RWPE2 (cell line): ENCODE measurements around the gene FXYD4.

Experiments used
- ATAC-seq: fragments of 200-7000 bp; cut with Tn5 transposase; 3 replicates; pipeline ENCODE4 v1.9.1; 2021; ENCODE audit warnings: low read depth
- DNase-seq: peaks from one replicate; pipeline ENCODE4 v3.0.0-alpha.2; 2020; ENCODE audit warnings: low spot score
- H3K27ac ChIP-seq: fragments of 450-650 bp; 2 replicates; pipeline ENCODE4 v1.5.1; 2017; ENCODE audit warnings: mild to moderate bottlenecking; ENCODE audit not compliant: poor library complexity, severe bottlenecking
- H3K27me3 ChIP-seq: fragments of 250-450 bp; sonication (Bioruptor Pico); 2 replicates; pipeline ENCODE4 v1.5.1; 2021; ENCODE audit warnings: mild to moderate bottlenecking, moderate library complexity; ENCODE audit not compliant: insufficient read depth, poor library complexity, severe bottlenecking
- H3K36me3 ChIP-seq: fragments of 250-450 bp; sonication (Bioruptor Pico); 2 replicates; pipeline ENCODE4 v1.5.1; 2020; ENCODE audit warnings: low read depth, mild to moderate bottlenecking, moderate library complexity
- H3K4me1 ChIP-seq: fragments of 250-450 bp; sonication (Bioruptor Pico); 2 replicates; pipeline ENCODE4 v1.5.1; 2021; ENCODE audit warnings: mild to moderate bottlenecking, moderate library complexity; ENCODE audit not compliant: insufficient read depth, poor library complexity, severe bottlenecking
- H3K4me3 ChIP-seq: fragments of 250-450 bp; sonication (Bioruptor Pico); 2 replicates; pipeline ENCODE4 v1.5.1; 2021; ENCODE audit warnings: mild to moderate bottlenecking, moderate library complexity; ENCODE audit not compliant: severe bottlenecking
- H3K9me3 ChIP-seq: fragments of 250-450 bp; sonication (Bioruptor Pico); 2 replicates; pipeline ENCODE4 v1.5.1; 2021; ENCODE audit warnings: mild to moderate bottlenecking, moderate library complexity; ENCODE audit not compliant: severe bottlenecking
- TF ChIP-seq, protein P1 (sequence below): fragments of 450-650 bp; IDR thresholded peaks from one replicate; pipeline ENCODE4 v1.5.1; 2017; ENCODE audit warnings: mild to moderate bottlenecking, moderate library complexity; ENCODE audit not compliant: poor library complexity, severe bottlenecking

FXYD4 gene

DNA sequence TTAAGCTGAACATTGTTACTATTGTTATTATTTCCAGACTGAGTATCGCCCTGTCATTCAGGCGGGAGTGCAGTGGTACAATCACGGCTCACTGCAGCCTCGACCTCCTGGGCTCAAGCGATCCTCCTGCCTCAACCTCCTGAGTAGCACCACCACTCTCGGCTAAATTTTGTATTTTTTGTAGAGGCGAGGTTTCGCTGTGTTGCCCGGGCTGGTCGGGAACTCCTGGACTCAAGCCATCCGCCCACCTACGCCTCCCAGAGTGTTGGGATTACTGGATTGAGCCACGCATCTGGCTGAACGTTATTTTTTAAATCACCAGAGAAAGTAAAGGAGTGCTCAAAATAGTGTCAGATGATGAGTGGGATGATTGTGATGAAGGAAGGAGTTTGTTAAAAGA is 38.9 kb downstream of the FXYD4 start:
- Histone ChIP-seq H3K27me3 (no peaks in the 10 kb centered on the region), H3K4me3 (no peak overlapping the region), H3K9me3 (no peaks in the 10 kb centered on the region), H3K27ac (peak overlapping the region; percentile 91), H3K36me3 (peaks cover 16% of the 10 kb centered on the region), H3K4me1 (peaks cover under 1% of the 10 kb centered on the region)
- DNase-seq (no peak), ATAC-seq (no peak)
- TF ChIP-seq, protein P1, sequence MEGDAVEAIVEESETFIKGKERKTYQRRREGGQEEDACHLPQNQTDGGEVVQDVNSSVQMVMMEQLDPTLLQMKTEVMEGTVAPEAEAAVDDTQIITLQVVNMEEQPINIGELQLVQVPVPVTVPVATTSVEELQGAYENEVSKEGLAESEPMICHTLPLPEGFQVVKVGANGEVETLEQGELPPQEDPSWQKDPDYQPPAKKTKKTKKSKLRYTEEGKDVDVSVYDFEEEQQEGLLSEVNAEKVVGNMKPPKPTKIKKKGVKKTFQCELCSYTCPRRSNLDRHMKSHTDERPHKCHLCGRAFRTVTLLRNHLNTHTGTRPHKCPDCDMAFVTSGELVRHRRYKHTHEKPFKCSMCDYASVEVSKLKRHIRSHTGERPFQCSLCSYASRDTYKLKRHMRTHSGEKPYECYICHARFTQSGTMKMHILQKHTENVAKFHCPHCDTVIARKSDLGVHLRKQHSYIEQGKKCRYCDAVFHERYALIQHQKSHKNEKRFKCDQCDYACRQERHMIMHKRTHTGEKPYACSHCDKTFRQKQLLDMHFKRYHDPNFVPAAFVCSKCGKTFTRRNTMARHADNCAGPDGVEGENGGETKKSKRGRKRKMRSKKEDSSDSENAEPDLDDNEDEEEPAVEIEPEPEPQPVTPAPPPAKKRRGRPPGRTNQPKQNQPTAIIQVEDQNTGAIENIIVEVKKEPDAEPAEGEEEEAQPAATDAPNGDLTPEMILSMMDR = no peak

DNA sequence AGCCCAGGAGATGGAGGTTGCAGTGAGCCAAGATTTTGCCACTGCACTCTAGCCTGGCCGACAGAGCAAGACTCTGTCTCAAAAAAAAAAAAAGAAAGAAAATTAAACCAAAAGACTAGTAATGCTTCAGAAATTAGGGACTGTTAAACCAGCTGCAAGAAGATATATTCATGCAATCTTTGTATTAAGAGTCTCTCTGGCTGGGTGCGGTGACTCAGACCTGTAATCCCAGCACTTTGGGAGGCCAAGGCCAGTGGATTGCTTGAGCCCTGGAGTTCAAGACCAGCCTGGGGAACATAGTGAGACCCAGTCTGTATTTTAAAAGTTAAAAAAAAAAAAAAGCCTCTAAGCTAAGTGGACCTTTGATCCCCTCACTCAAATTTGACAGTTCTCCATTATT is 40.1 kb downstream of the FXYD4 start:
- no peak for DNase-seq
- Histone ChIP-seq H3K27me3 (no peaks in the 10 kb centered on the region), H3K4me3 (no peak overlapping the region), H3K36me3 (peaks cover 4% of the 10 kb centered on the region), H3K4me1 (no peaks in the 10 kb centered on the region), H3K27ac (no peak overlapping the region), H3K9me3 (no peaks in the 10 kb centered on the region)
- TF ChIP-seq, protein P1 = no peak
- ATAC-seq = no peak

DNA sequence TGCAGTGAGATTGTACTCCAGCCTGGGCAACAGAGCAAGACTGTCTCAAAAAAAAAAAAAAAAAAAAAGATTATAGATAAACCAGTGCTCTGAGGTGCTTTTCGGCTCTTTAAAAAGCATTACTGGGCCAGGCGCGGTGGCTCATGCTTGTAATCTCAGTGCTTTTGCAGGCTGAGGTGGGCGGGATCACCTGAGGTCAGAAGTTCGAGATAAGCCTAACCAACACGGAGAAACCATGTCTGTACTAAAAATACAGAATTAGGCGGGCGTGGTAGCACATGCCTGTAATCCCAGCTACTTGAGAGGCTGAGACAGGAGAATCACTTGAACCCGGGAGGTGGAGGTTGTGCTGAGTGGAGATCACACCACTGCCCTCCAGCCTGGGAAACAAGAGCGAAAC is 44.1 kb downstream of the FXYD4 start:
- H3K4me1 ChIP-seq = peaks cover 3% of the 10 kb centered on the region
- no peak overlapping the region for H3K27ac ChIP-seq
- ATAC-seq (no peak), DNase-seq (no peak)
- no peaks in the 10 kb centered on the region for H3K9me3 ChIP-seq
- no peaks in the 10 kb centered on the region for H3K36me3 ChIP-seq
- no peaks in the 10 kb centered on the region for H3K27me3 ChIP-seq
- H3K4me3 ChIP-seq = no peak overlapping the region
- TF ChIP-seq, protein P1 = no peak

DNA sequence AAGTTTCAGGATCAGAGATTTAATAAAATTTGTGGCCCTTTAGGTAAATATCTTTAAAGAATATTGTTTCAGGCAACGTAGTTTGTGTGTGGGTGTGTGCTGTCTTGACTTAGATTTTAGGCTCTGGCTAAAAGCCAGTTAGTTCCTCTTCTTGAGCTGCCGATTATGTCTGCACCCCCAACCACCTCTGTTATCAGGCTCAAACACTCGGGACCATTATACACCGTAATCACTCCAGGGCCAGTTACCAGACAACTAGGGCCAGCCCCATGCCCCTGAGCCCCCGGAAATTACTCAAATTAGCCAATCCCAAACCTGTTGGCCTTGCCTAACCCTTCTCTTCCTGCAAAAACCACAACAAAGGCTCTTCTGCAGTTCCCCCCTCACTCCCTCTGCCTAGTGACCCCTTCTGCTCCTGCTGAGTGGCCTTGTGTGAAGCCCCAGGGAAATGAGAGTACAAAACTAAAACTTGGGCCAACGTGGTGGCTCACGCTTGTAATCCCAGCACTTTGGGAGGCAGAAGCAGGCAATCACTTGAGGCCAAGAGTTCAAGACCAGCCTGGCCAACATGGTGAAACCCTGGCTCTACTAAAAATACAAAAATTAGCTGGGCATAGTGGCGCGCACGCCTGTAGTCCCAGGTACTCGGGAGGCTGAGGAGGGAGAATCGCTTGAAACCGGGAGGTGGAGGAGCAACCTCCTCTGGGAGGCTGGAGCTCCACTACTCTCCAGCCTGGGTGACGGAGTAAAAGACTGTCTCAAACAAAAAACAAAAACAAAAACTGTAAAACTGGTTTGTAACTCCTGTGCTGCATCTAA is 46.7 kb downstream of the FXYD4 start:
- Histone ChIP-seq H3K27ac (no peak overlapping the region), H3K27me3 (no peaks in the 10 kb centered on the region), H3K9me3 (no peaks in the 10 kb centered on the region), H3K4me1 (peaks cover 3% of the 10 kb centered on the region), H3K36me3 (no peaks in the 10 kb centered on the region), H3K4me3 (no peak overlapping the region)
- ATAC-seq (no peak), DNase-seq (no peak)
- TF ChIP-seq, protein P1 = no peak

DNA sequence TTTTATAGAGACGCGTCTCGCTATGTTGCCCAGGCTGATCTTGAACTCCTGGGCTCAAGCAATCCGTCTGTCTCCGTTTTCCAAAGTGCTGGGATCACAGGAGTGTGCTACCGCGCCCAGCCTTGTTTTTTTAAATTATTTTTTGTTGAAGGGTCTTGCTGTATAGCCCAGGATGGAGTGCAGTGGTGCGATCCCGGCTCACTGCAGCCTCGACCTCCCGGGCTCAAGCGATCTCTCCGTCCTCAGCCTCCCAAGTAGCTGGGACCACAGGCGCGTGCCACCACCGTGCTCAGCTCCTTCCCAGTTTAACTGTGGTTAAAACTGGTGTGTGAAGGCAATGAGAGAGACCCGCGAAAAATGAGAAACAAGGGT is 48.5 kb downstream of the FXYD4 start:
- no peaks in the 10 kb centered on the region for H3K27me3 ChIP-seq
- TF ChIP-seq, protein P1 = no peak
- H3K36me3 ChIP-seq = no peaks in the 10 kb centered on the region
- ATAC-seq (no peak), DNase-seq (no peak)
- peak overlapping the region; percentile 77 for H3K27ac ChIP-seq
- no peaks in the 10 kb centered on the region for H3K9me3 ChIP-seq
- peak overlapping the region; percentile 33 for H3K4me3 ChIP-seq
- peaks cover 3% of the 10 kb centered on the region for H3K4me1 ChIP-seq
